SK-N-SH (cell line): Measurements from ENCODE around the gene OLFM1.

Source experiments
- CHD2 ChIP-seq: fragments of 150-350 bp; IDR thresholded peaks from 2 replicates; pipeline ENCODE4 v1.6.1; 2018; ENCODE audit warnings: low read length; ENCODE audit not compliant: partially characterized antibody
- EZH2phosphoT487 ChIP-seq: fragments of 200-600 bp; sonication (generic); IDR thresholded peaks from 2 replicates; pipeline ENCODE4 v1.6.1; 2017; ENCODE audit warnings: low read depth, mixed run types, mild to moderate bottlenecking, antibody characterized with exemption, moderate library complexity, borderline replicate concordance
- FOXM1 ChIP-seq: IDR thresholded peaks from 2 replicates; pipeline ENCODE4 v1.4.0; 2012; ENCODE audit warnings: low read depth, mild to moderate bottlenecking
- GABPA ChIP-seq: IDR thresholded peaks from 2 replicates; pipeline ENCODE4 v1.4.0; 2012; ENCODE audit warnings: low read depth, mild to moderate bottlenecking
- NFIC ChIP-seq: IDR thresholded peaks from 2 replicates; pipeline ENCODE4 v1.4.0; 2012; ENCODE audit warnings: borderline replicate concordance
- POLR2AphosphoS5 ChIP-seq: IDR thresholded peaks from 2 replicates; pipeline ENCODE4 v1.6.1; 2012; ENCODE audit warnings: low read depth, low read length
- SIN3A ChIP-seq: IDR thresholded peaks from 2 replicates; pipeline ENCODE4 v1.6.1; 2012; ENCODE audit warnings: low read depth, mild to moderate bottlenecking, low read length, moderate library complexity, borderline replicate concordance
- TF ChIP-seq, protein P1 (sequence below): fragments of 200-600 bp; sonication (generic); IDR thresholded peaks from 2 replicates; pipeline ENCODE4 v1.6.1; 2017; ENCODE audit warnings: antibody characterized with exemption, mild to moderate bottlenecking, moderate library complexity
- TF ChIP-seq, protein P2 (sequence below): IDR thresholded peaks from 2 replicates; pipeline ENCODE4 v1.4.0; 2012; ENCODE audit warnings: low read depth, borderline replicate concordance
- TF ChIP-seq, protein P3 (sequence below): IDR thresholded peaks from 2 replicates; pipeline ENCODE4 v1.4.0; 2012; ENCODE audit warnings: low read depth
- TF ChIP-seq, protein P4 (sequence below): IDR thresholded peaks from 2 replicates; pipeline ENCODE4 v1.6.1; 2012; ENCODE audit warnings: mild to moderate bottlenecking, low read depth, low read length, moderate library complexity
- TF ChIP-seq, protein P5 (sequence below): IDR thresholded peaks from 2 replicates; pipeline ENCODE4; 2012
- TF ChIP-seq, protein P6 (sequence below): fragments of 150-350 bp; IDR thresholded peaks from 2 replicates; pipeline ENCODE4 v1.6.1; 2017; ENCODE audit warnings: antibody characterized with exemption, low read length, low read depth, borderline replicate concordance

DNA sequence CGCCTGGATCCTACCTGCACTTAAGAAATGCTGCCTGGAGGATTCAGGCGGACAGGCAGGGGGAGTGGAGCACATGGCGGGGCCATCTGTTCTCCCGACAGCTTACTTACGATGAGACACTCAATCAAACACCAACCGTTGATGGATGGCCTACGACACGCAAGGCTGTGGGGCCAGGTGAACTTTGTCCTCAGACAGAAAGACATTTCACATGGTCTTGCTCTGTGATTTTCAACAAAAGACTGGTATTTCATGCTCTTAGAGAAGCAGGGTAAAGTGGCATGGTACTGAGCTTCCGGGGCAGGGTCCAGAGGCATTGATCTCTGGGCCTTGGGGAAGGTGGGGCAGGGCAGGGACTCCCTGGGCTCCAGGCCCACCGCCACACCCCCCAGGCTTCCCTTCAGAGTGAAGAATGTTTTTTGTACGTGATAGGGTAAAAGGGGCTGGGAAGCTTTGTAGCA, 9.1 kb upstream of the OLFM1 start:
- TF ChIP-seq EZH2phosphoT487 (no peak), POLR2AphosphoS5 (no peak), FOXM1 (no peak), GABPA (no peak), NFIC (no peak), CHD2 (no peak), SIN3A (no peak)
- TF ChIP-seq, protein P1, sequence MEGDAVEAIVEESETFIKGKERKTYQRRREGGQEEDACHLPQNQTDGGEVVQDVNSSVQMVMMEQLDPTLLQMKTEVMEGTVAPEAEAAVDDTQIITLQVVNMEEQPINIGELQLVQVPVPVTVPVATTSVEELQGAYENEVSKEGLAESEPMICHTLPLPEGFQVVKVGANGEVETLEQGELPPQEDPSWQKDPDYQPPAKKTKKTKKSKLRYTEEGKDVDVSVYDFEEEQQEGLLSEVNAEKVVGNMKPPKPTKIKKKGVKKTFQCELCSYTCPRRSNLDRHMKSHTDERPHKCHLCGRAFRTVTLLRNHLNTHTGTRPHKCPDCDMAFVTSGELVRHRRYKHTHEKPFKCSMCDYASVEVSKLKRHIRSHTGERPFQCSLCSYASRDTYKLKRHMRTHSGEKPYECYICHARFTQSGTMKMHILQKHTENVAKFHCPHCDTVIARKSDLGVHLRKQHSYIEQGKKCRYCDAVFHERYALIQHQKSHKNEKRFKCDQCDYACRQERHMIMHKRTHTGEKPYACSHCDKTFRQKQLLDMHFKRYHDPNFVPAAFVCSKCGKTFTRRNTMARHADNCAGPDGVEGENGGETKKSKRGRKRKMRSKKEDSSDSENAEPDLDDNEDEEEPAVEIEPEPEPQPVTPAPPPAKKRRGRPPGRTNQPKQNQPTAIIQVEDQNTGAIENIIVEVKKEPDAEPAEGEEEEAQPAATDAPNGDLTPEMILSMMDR = no peak
- TF ChIP-seq, protein P2, sequence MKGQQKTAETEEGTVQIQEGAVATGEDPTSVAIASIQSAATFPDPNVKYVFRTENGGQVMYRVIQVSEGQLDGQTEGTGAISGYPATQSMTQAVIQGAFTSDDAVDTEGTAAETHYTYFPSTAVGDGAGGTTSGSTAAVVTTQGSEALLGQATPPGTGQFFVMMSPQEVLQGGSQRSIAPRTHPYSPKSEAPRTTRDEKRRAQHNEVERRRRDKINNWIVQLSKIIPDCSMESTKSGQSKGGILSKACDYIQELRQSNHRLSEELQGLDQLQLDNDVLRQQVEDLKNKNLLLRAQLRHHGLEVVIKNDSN = no peak
- TF ChIP-seq, protein P3, sequence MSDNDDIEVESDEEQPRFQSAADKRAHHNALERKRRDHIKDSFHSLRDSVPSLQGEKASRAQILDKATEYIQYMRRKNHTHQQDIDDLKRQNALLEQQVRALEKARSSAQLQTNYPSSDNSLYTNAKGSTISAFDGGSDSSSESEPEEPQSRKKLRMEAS = no peak
- TF ChIP-seq, protein P4, sequence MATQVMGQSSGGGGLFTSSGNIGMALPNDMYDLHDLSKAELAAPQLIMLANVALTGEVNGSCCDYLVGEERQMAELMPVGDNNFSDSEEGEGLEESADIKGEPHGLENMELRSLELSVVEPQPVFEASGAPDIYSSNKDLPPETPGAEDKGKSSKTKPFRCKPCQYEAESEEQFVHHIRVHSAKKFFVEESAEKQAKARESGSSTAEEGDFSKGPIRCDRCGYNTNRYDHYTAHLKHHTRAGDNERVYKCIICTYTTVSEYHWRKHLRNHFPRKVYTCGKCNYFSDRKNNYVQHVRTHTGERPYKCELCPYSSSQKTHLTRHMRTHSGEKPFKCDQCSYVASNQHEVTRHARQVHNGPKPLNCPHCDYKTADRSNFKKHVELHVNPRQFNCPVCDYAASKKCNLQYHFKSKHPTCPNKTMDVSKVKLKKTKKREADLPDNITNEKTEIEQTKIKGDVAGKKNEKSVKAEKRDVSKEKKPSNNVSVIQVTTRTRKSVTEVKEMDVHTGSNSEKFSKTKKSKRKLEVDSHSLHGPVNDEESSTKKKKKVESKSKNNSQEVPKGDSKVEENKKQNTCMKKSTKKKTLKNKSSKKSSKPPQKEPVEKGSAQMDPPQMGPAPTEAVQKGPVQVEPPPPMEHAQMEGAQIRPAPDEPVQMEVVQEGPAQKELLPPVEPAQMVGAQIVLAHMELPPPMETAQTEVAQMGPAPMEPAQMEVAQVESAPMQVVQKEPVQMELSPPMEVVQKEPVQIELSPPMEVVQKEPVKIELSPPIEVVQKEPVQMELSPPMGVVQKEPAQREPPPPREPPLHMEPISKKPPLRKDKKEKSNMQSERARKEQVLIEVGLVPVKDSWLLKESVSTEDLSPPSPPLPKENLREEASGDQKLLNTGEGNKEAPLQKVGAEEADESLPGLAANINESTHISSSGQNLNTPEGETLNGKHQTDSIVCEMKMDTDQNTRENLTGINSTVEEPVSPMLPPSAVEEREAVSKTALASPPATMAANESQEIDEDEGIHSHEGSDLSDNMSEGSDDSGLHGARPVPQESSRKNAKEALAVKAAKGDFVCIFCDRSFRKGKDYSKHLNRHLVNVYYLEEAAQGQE = no peak
- TF ChIP-seq, protein P5, sequence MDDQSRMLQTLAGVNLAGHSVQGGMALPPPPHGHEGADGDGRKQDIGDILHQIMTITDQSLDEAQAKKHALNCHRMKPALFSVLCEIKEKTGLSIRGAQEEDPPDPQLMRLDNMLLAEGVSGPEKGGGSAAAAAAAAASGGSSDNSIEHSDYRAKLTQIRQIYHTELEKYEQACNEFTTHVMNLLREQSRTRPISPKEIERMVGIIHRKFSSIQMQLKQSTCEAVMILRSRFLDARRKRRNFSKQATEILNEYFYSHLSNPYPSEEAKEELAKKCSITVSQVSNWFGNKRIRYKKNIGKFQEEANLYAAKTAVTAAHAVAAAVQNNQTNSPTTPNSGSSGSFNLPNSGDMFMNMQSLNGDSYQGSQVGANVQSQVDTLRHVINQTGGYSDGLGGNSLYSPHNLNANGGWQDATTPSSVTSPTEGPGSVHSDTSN = no peak
- TF ChIP-seq, protein P6, sequence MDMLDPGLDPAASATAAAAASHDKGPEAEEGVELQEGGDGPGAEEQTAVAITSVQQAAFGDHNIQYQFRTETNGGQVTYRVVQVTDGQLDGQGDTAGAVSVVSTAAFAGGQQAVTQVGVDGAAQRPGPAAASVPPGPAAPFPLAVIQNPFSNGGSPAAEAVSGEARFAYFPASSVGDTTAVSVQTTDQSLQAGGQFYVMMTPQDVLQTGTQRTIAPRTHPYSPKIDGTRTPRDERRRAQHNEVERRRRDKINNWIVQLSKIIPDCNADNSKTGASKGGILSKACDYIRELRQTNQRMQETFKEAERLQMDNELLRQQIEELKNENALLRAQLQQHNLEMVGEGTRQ = no peak
